Keratinocyte (primary cell): ENCODE data around the gene IGF1R. TPM values are rescaled to one million over a fixed set of nuclear protein-coding genes. Genes with fewer than 3 reads are reported as not detected.
A peak's percentile ranks its signal among the peaks of the same experiment; 100 is the strongest.

Experiments used
- DNase-seq: peaks from one replicate; pipeline ENCODE4 v3.0.0-alpha.2; 2011; ENCODE audit warnings: low read depth, missing footprints, low spot score
- FAIRE-seq: peaks from 2 replicates; lab custom pipeline; 2011; peaks lifted over from hg19 to GRCh38; lab: Jason Lieb, UNC
- H2AFZ ChIP-seq: 2 replicates; pipeline ENCODE4 v1.6.0; 2012; ENCODE audit warnings: low read length, control low read depth, inconsistent platforms; ENCODE audit not compliant: control insufficient read depth
- H3K27ac ChIP-seq: 2 replicates; pipeline ENCODE4 v1.5.1; 2011; ENCODE audit warnings: low read length; ENCODE audit not compliant: control insufficient read depth, insufficient read depth
- H3K27me3 ChIP-seq: 3 replicates; pipeline ENCODE4 v1.6.0; 2011; ENCODE audit warnings: low read length; ENCODE audit not compliant: control insufficient read depth, insufficient read depth; ENCODE audit errors: extremely low read depth
- H3K36me3 ChIP-seq, 2 experiments: 2 replicates in 1 of 2; 3 replicates in 1 of 2; pipeline ENCODE4 v1.5.1; 2011; ENCODE audit warnings: low read length in 2 of 2, mild to moderate bottlenecking in 1 of 2; ENCODE audit not compliant: control insufficient read depth in 2 of 2, insufficient read depth in 2 of 2; ENCODE audit errors: extremely low read depth in 1 of 2
- H3K4me1 ChIP-seq: 3 replicates; pipeline ENCODE4 v1.5.1; 2011; ENCODE audit warnings: low read length; ENCODE audit not compliant: control insufficient read depth, insufficient read depth; ENCODE audit errors: extremely low read depth
- H3K4me2 ChIP-seq: 3 replicates; pipeline ENCODE4 v1.6.0; 2011; ENCODE audit warnings: low read depth, low read length; ENCODE audit not compliant: control insufficient read depth, insufficient read depth; ENCODE audit errors: extremely low read depth
- H3K4me3 ChIP-seq, 3 experiments: fragments of 200-600 bp in 1 of 3; sonication (generic) in 1 of 3; 2 replicates in 2 of 3; 3 replicates in 1 of 3; pipeline ENCODE4 v1.5.1; 2011 to 2016; ENCODE audit warnings: low read length in 3 of 3, mild to moderate bottlenecking in 3 of 3, control low read depth in 2 of 3, inconsistent platforms in 1 of 3, low read depth in 1 of 3, mixed read lengths in 1 of 3, mixed run types in 1 of 3, moderate library complexity in 1 of 3; ENCODE audit not compliant: control insufficient read depth in 2 of 3, insufficient read depth in 2 of 3; ENCODE audit errors: extremely low read depth in 1 of 3
- H3K79me2 ChIP-seq: 2 replicates; pipeline ENCODE4 v1.6.0; 2012; ENCODE audit warnings: low read length; ENCODE audit not compliant: control insufficient read depth, insufficient read depth
- H3K9ac ChIP-seq: 3 replicates; pipeline ENCODE4 v1.6.0; 2011; ENCODE audit warnings: low read length; ENCODE audit not compliant: control insufficient read depth, insufficient read depth; ENCODE audit errors: extremely low read depth
- H3K9me1 ChIP-seq: 3 replicates; pipeline ENCODE4 v1.6.0; 2011; ENCODE audit warnings: low read length; ENCODE audit not compliant: control insufficient read depth, insufficient read depth; ENCODE audit errors: extremely low read depth
- H3K9me3 ChIP-seq: 2 replicates; pipeline ENCODE4 v1.5.1; 2012; ENCODE audit warnings: low read depth, low read length; ENCODE audit not compliant: control insufficient read depth
- H4K20me1 ChIP-seq: 3 replicates; pipeline ENCODE4 v1.6.0; 2011; ENCODE audit warnings: low read length; ENCODE audit not compliant: control insufficient read depth, insufficient read depth; ENCODE audit errors: extremely low read depth
- CTCF ChIP-seq, 3 experiments: IDR thresholded peaks in 1 of 3; conservative IDR thresholded peaks in 1 of 3; optimal IDR thresholded peaks in 1 of 3; 2 replicates in 2 of 3; 3 replicates in 1 of 3; pipeline versions ENCODE3 to v1.5.1; 2011; ENCODE audit warnings: low read length in 3 of 3, mild to moderate bottlenecking in 3 of 3, moderate library complexity in 2 of 3, control low read depth in 1 of 3, inconsistent platforms in 1 of 3; ENCODE audit not compliant: insufficient read depth in 2 of 3; ENCODE audit errors: extremely low read depth in 1 of 3
- EZH2 ChIP-seq: IDR thresholded peaks from one replicate; pipeline ENCODE4 v1.6.1; 2012; ENCODE audit warnings: inconsistent platforms, mild to moderate bottlenecking, low read length, moderate library complexity
- dilution Hi-C: fragments of 300-500 bp; cut with MboI; formaldehyde crosslinking; loops from one replicate; pipeline ENCODE4 v1.7.0; 2020; ENCODE audit warnings: low sequenced_read_pairs; ENCODE audit not compliant: extremely low pct_ligation_motif_present
- polyA plus RNA-seq, 5 experiments: library from polyadenylated mRNA; depleted of rRNA in 3 of 5; stranded (reverse) in 3 of 5; stranded (forward) in 1 of 5; unstranded in 1 of 5; fragments of >200 nt; gene quantifications; 1 replicate in 1 of 5; 2 replicates in 3 of 5; 3 replicates in 1 of 5; pipeline versions ENCODE4 v1.2.1 to v1.2.3, GENCODE V29; 2011 to 2012; ENCODE audit warnings: missing spikeins in 2 of 5, low read depth in 1 of 5, low replicate concordance in 1 of 5

IGF1R gene
- polyA plus RNA-seq, 1 donor (not counting 4 experiments of a cell fraction or from before 2014, with no cell fraction given): 14.5 TPM

- H3K4me2 ChIP-seq: no peak overlapping the region
- no peaks in the 10 kb centered on the region for H3K36me3 ChIP-seq
- TF ChIP-seq CTCF (optimal IDR thresholded peaks at IDR 0.05 in 1 of 3, IDR thresholded peaks at IDR 0.05 in 1 of 3, conservative IDR thresholded peaks at IDR 0.05 in 1 of 3; ENCODE audit: extremely low read depth in 1 of 3, insufficient read depth in 2 of 3, low read length in 3 of 3) (no peak), EZH2 (no peak)
- no peak overlapping the region for H3K4me3 ChIP-seq
- no peaks in the 10 kb centered on the region for H3K9me3 ChIP-seq
- H3K79me2 ChIP-seq: no peaks in the 10 kb centered on the region
- H2AFZ ChIP-seq: no peak overlapping the region
- H4K20me1 ChIP-seq: no peaks in the 10 kb centered on the region
- no peaks in the 10 kb centered on the region for H3K27me3 ChIP-seq
- no peak overlapping the region for H3K9ac ChIP-seq
- dilution Hi-C loops: no loop called here
- no peak for DNase-seq
- H3K27ac ChIP-seq: no peak overlapping the region
- peaks cover 9% of the 10 kb centered on the region for H3K4me1 ChIP-seq
- no peaks in the 10 kb centered on the region for H3K9me1 ChIP-seq
- no peak for FAIRE-seq
Observed at GRCh38 chr15:98604983-98605382, 43.4 kb upstream of the IGF1R start.

DNA sequence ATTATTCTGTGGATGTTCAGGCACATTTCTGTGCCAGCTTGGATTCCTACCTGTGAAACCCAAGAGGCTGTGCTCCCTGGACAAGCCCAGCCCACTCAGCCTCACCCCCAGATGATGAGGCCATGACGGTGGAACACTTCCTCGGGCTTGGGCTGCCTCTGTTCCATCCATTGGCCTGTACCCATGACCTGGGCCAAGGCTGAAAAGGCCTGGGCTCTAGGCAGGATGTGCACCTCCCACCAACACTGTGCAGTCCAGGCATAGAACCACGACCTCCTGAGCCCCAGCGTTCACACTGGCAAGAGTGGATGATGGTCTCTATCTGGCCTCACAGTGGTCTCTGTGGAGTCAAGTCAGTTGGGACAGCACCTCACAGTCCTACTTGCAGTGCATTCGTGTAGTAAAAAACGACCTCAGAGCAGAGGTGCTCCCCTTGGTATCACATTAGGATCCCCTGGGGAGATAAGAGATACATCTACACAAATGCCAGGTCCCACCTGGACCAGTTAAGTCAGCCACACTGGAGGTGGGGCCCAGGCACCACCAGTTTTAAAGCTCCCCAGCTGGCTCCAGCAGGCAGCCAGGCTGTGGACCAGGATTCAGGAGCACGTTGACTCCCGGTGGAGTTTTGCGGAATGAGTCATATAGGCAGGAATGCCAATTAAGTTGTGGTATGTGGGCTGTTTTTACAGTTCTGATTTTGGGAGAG is 39.0 kb upstream of the IGF1R start:
- Histone ChIP-seq H2AFZ (no peak overlapping the region), H3K27ac (no peak overlapping the region), H3K4me1 (peaks cover 14% of the 10 kb centered on the region), H3K36me3 (no peaks in the 10 kb centered on the region), H3K4me2 (peak overlapping the region; percentile 53), H3K9ac (no peak overlapping the region), H3K4me3 (no peak overlapping the region), H3K9me1 (no peaks in the 10 kb centered on the region), H3K79me2 (no peaks in the 10 kb centered on the region), H3K27me3 (no peaks in the 10 kb centered on the region), H3K9me3 (no peaks in the 10 kb centered on the region), H4K20me1 (no peaks in the 10 kb centered on the region)
- FAIRE-seq (peak; percentile 92), DNase-seq (peak; percentile 56)
- dilution Hi-C loops: no loop called here
- TF ChIP-seq CTCF (optimal IDR thresholded peaks at IDR 0.05 in 1 of 3, IDR thresholded peaks at IDR 0.05 in 1 of 3, conservative IDR thresholded peaks at IDR 0.05 in 1 of 3; ENCODE audit: extremely low read depth in 1 of 3, insufficient read depth in 2 of 3, low read length in 3 of 3) (no peak), EZH2 (no peak)
